H1 (cell line): ENCODE results near the gene NEK2. TPM values are rescaled to one million over a fixed set of nuclear protein-coding genes. Genes with fewer than 3 reads are reported as not detected.

Source experiments
- CTCF ChIA-PET: fragments of 300-600 bp; sonication (Branson Sonifier 250); formaldehyde crosslinking; loops from one replicate; lab custom pipeline; 2021; ENCODE audit not compliant: partially characterized antibody; lab: Charles Lee
- POLR2A ChIA-PET: fragments of 300-600 bp; sonication (Branson Sonifier 250); formaldehyde crosslinking; loops from one replicate; lab custom pipeline; 2021; ENCODE audit warnings: inconsistent platforms; ENCODE audit not compliant: partially characterized antibody; lab: Charles Lee
- DNase-seq, 2 experiments: peaks; one replicate each; pipeline versions ENCODE4 v3.0.0 to v3.0.0-alpha.2; 2010 to 2022; ENCODE audit warnings: low spot score in 2 of 2, low read depth in 1 of 2, mixed read lengths in 1 of 2
- FAIRE-seq: peaks from 2 replicates; lab custom pipeline; 2011; peaks lifted over from hg19 to GRCh38; lab: Jason Lieb, UNC
- H2AFZ ChIP-seq: 2 replicates; pipeline ENCODE4 v1.8.1; 2012; ENCODE audit warnings: low read length, inconsistent platforms
- H2AK5ac ChIP-seq: 2 replicates; pipeline ENCODE4 v1.6.1; 2013; ENCODE audit warnings: low read depth, low read length
- H2BK120ac ChIP-seq: replicated peaks from 2 replicates; pipeline ENCODE3; 2013; ENCODE audit warnings: low read depth, low read length, inconsistent platforms
- H2BK12ac ChIP-seq: 2 replicates; pipeline ENCODE4 v1.6.1; 2013; ENCODE audit warnings: low read depth, low read length
- H2BK15ac ChIP-seq: 2 replicates; pipeline ENCODE4 v1.6.1; 2013; ENCODE audit warnings: low read length
- H2BK20ac ChIP-seq: 2 replicates; pipeline ENCODE4 v1.6.1; 2013; ENCODE audit warnings: low read length
- H2BK5ac ChIP-seq: 2 replicates; pipeline ENCODE4 v1.6.1; 2013; ENCODE audit warnings: low read depth, low read length
- H3K14ac ChIP-seq: 2 replicates; pipeline ENCODE4 v1.6.1; 2013; ENCODE audit warnings: inconsistent platforms; ENCODE audit not compliant: insufficient read length
- H3K18ac ChIP-seq: 2 replicates; pipeline ENCODE4 v1.6.1; 2013; ENCODE audit warnings: low read length; ENCODE audit errors: extremely low read depth
- H3K23ac ChIP-seq: 2 replicates; pipeline ENCODE4 v1.6.1; 2013; ENCODE audit warnings: inconsistent platforms; ENCODE audit not compliant: insufficient read length
- H3K23me2 ChIP-seq: 2 replicates; pipeline ENCODE4 v1.6.1; 2013; ENCODE audit warnings: low read depth, low read length
- H3K27ac ChIP-seq: 2 replicates; pipeline ENCODE4 v1.6.1; 2011; ENCODE audit warnings: low read depth, low read length, inconsistent platforms
- H3K27me3 ChIP-seq, 4 experiments: replicated peaks in 1 of 4; 1 replicate in 1 of 4; 2 replicates in 3 of 4; pipeline versions ENCODE4 v1.6.1 to v1.8.1; 2011 to 2013; ENCODE audit warnings: low read length in 3 of 4, mild to moderate bottlenecking in 3 of 4, inconsistent platforms in 2 of 4, mixed read lengths in 2 of 4, moderate library complexity in 1 of 4; ENCODE audit not compliant: control insufficient read depth in 3 of 4, insufficient read depth in 3 of 4; ENCODE audit errors: extremely low read depth in 1 of 4
- H3K36me3 ChIP-seq, 4 experiments: 2 replicates each; pipeline versions ENCODE4 v1.6.1 to v1.8.1; 2011 to 2013; ENCODE audit warnings: mild to moderate bottlenecking in 4 of 4, low read length in 3 of 4, moderate library complexity in 2 of 4, control low read depth in 1 of 4, inconsistent platforms in 1 of 4; ENCODE audit not compliant: insufficient read depth in 4 of 4, control insufficient read depth in 2 of 4
- H3K4ac ChIP-seq: replicated peaks from 2 replicates; pipeline ENCODE3; 2013; ENCODE audit warnings: low read length, low read depth, mixed read lengths, inconsistent platforms; ENCODE audit not compliant: insufficient read length
- H3K4me1 ChIP-seq, 4 experiments: replicated peaks in 1 of 4; 1 replicate in 1 of 4; 2 replicates in 3 of 4; pipeline versions ENCODE4 v1.6.1 to v1.8.1; 2011 to 2013; ENCODE audit warnings: low read length in 3 of 4, inconsistent platforms in 2 of 4, mixed read lengths in 1 of 4; ENCODE audit not compliant: insufficient read depth in 4 of 4, control insufficient read depth in 3 of 4
- H3K4me2 ChIP-seq, 2 experiments: 2 replicates each; pipeline versions ENCODE4 v1.6.1 to v1.8.1; 2011 to 2013; ENCODE audit warnings: low read depth in 2 of 2, low read length in 2 of 2, control low read depth in 1 of 2, inconsistent platforms in 1 of 2, mild to moderate bottlenecking in 1 of 2; ENCODE audit not compliant: insufficient read depth in 1 of 2
- H3K4me3 ChIP-seq, 4 experiments: fragments of 200-600, 300-600 bp in 1 of 4; sonication (generic), shearing (Covaris generic), sonication (Bioruptor Twin) in 1 of 4; 2 replicates each; pipeline versions ENCODE4 v1.5.1 to v1.8.1; 2011 to 2016; ENCODE audit warnings: low read length in 4 of 4, low read depth in 3 of 4, control low read depth in 2 of 4, inconsistent platforms in 2 of 4, mild to moderate bottlenecking in 2 of 4, mixed read lengths in 1 of 4, moderate library complexity in 1 of 4; ENCODE audit not compliant: insufficient read depth in 2 of 4; ENCODE audit errors: extremely low read depth in 1 of 4
- H3K56ac ChIP-seq: replicated peaks from 2 replicates; pipeline ENCODE3; 2013; ENCODE audit warnings: low read depth, mild to moderate bottlenecking, mixed read lengths, low read length, inconsistent platforms; ENCODE audit not compliant: insufficient read length
- H3K79me1 ChIP-seq: 2 replicates; pipeline ENCODE4 v1.6.1; 2013; ENCODE audit warnings: low read depth, low read length, control low read depth
- H3K79me2 ChIP-seq, 2 experiments: 2 replicates each; pipeline versions ENCODE4 v1.6.1 to v1.8.1; 2012 to 2013; ENCODE audit warnings: low read length in 2 of 2, mild to moderate bottlenecking in 2 of 2, inconsistent platforms in 1 of 2; ENCODE audit not compliant: insufficient read depth in 2 of 2, control insufficient read depth in 1 of 2
- H3K9ac ChIP-seq, 4 experiments: replicated peaks in 1 of 4; 1 replicate in 1 of 4; 2 replicates in 3 of 4; pipeline versions ENCODE4 v1.6.1 to v1.8.1; 2011 to 2013; ENCODE audit warnings: low read depth in 3 of 4, low read length in 3 of 4, control low read depth in 2 of 4, mild to moderate bottlenecking in 2 of 4, moderate library complexity in 2 of 4, inconsistent platforms in 1 of 4; ENCODE audit errors: extremely low read depth in 1 of 4
- H3K9me3 ChIP-seq, 2 experiments: 2 replicates each; pipeline versions ENCODE4 v1.6.1 to v1.8.1; 2012 to 2013; ENCODE audit warnings: mild to moderate bottlenecking in 2 of 2, moderate library complexity in 2 of 2, control low read depth in 1 of 2, inconsistent platforms in 1 of 2, low read depth in 1 of 2, low read length in 1 of 2, mixed read lengths in 1 of 2; ENCODE audit not compliant: insufficient read depth in 2 of 2
- H4K20me1 ChIP-seq, 2 experiments: replicated peaks in 1 of 2; 2 replicates each; pipeline versions ENCODE3 to v1.8.1; 2011 to 2013; ENCODE audit warnings: inconsistent platforms in 2 of 2, low read length in 2 of 2, mild to moderate bottlenecking in 1 of 2; ENCODE audit not compliant: insufficient read depth in 2 of 2, control insufficient read depth in 1 of 2
- H4K5ac ChIP-seq: 2 replicates; pipeline ENCODE4 v1.6.1; 2013; ENCODE audit warnings: low read length, low read depth, mixed read lengths, inconsistent platforms; ENCODE audit not compliant: insufficient read length
- H4K8ac ChIP-seq: 2 replicates; pipeline ENCODE4 v1.8.0; 2013; ENCODE audit warnings: mild to moderate bottlenecking, moderate library complexity, low read length, inconsistent platforms; ENCODE audit not compliant: insufficient read depth; ENCODE audit errors: extremely low read depth
- H4K91ac ChIP-seq: replicated peaks from 2 replicates; pipeline ENCODE3; 2013; ENCODE audit warnings: low read length, mixed read lengths, inconsistent platforms; ENCODE audit not compliant: insufficient read length
- CBX8 ChIP-seq: fragments of 300-800, 300-1000 bp; sonication (generic); IDR thresholded peaks from 2 replicates; pipeline ENCODE4 v1.7.1; 2016; ENCODE audit warnings: low read depth, low read length, borderline replicate concordance
- GABPA ChIP-seq: IDR thresholded peaks from 2 replicates; pipeline ENCODE4 v1.6.1; 2011; ENCODE audit warnings: mild to moderate bottlenecking, low read length, moderate library complexity, borderline replicate concordance; ENCODE audit not compliant: insufficient read depth
- NANOG ChIP-seq: IDR thresholded peaks from 2 replicates; pipeline ENCODE4 v1.6.1; 2011; ENCODE audit warnings: low read length, low read depth, mild to moderate bottlenecking, inconsistent platforms; ENCODE audit not compliant: insufficient read depth, poor library complexity, severe bottlenecking
- ZNF274 ChIP-seq: IDR thresholded peaks from 2 replicates; pipeline ENCODE4 v1.7.0; 2012; ENCODE audit warnings: low read length, borderline replicate concordance; ENCODE audit errors: extremely low read depth
- WGBS, 2 experiments: shearing (Covaris generic) in 1 of 2; methylation state at CpG; one replicate each; pipeline versions ENCODE4 v1.1.6 to v1.1.7; 2013 to 2015; ENCODE audit warnings: low lambda C conversion rate in 2 of 2, mixed read lengths in 2 of 2, inconsistent platforms in 1 of 2, low coverage in 1 of 2, missing lambda C conversion rate in 1 of 2; ENCODE audit not compliant: insufficient replicate concordance in 2 of 2, insufficient coverage in 1 of 2, insufficient read length in 1 of 2; ENCODE audit errors: extremely low coverage in 1 of 2, missing lambda C conversion rate in 1 of 2; 5-methylcytosine and 5-hydroxymethylcytosine counted together
- polyA plus RNA-seq, 7 experiments: library from polyadenylated mRNA; depleted of rRNA in 3 of 7; stranded (reverse) in 5 of 7; unstranded in 2 of 7; fragments of >200 nt in 5 of 7; fragments of 200-250 nt in 2 of 7; gene quantifications; 1 replicate in 5 of 7; 2 replicates in 1 of 7; 4 replicates in 1 of 7; pipeline versions ENCODE4 v1.2.1 to v1.2.3, GENCODE V29; 2011 to 2013; ENCODE audit warnings: missing spikeins in 2 of 7, mixed read lengths in 2 of 7
- total RNA-seq: library from RNA; stranded (reverse); fragmentation: NEBNext Ultra II Directional; extraction: Animal tissue kit (Norgen Biotek cat#: 25700); gene quantifications from 2 replicates; pipeline ENCODE4 v1.2.1, GENCODE V29; 2021

NEK2 gene
- total and polyA plus RNA-seq, 2 of the 8 experiments (the other 6 are each of a cell fraction or from before 2014, with no cell fraction given), result 8.4 to 22.9 TPM

GRCh38 chr1:211620097-211620496 lies 55.3 kb downstream of the NEK2 start:
- H4K5ac ChIP-seq, result no peak overlapping the region
- no peak overlapping the region for H2BK20ac ChIP-seq
- H2BK12ac ChIP-seq, result peak overlapping the region; percentile 75; the same call in 1 of the 2 replicates
- H2AFZ ChIP-seq, result no peak overlapping the region
- H3K4me3 ChIP-seq, result no peak overlapping the region
- ChIA-PET CTCF (interaction anchor here (1.2 to 1.6 kb wide), 3 partner anchors 23 to 109 kb away, joined by 3 to 5 read pairs (median 3); no protein-coding TSS in a partner anchor), POLR2A (no interaction called here)
- no peaks in the 10 kb centered on the region; a peak in 1 of 7 replicates for H3K4me1 ChIP-seq
- H4K20me1 ChIP-seq, result no peaks in the 10 kb centered on the region
- no peak overlapping the region for H3K23ac ChIP-seq
- H3K36me3 ChIP-seq, result no peaks in the 10 kb centered on the region
- TF ChIP-seq NANOG (no peak), ZNF274 (no peak), GABPA (no peak), CBX8 (no peak)
- H2AK5ac ChIP-seq, result peak overlapping the region; percentile 33; the same call in 1 of the 2 replicates
- H3K79me1 ChIP-seq, result no peaks in the 10 kb centered on the region
- no peaks in the 10 kb centered on the region for H3K27me3 ChIP-seq
- no peak for DNase-seq
- H3K27ac ChIP-seq, result no peak overlapping the region
- no peaks in the 10 kb centered on the region for H3K9me3 ChIP-seq
- WGBS, 2 experiments, result 92% methylated on average over 5 of the region's 5 CpGs; no CpG with 5 or more reads in 1 of the 2 experiments
- H2BK120ac ChIP-seq, result no peak overlapping the region
- no peak overlapping the region for H2BK5ac ChIP-seq
- no peaks in the 10 kb centered on the region for H3K79me2 ChIP-seq
- no peak overlapping the region for H3K9ac ChIP-seq
- no peak overlapping the region for H3K56ac ChIP-seq
- peaks cover 4% of the 10 kb centered on the region; the same call in 1 of the 2 replicates for H3K23me2 ChIP-seq
- peak overlapping the region; percentile 27 for H4K91ac ChIP-seq
- no peak overlapping the region for H4K8ac ChIP-seq
- no peak overlapping the region for H3K4me2 ChIP-seq
- H3K4ac ChIP-seq, result no peak overlapping the region
- 0 out of 2 replicates have a peak overlapping the region, but pooled peaks have one; percentile 46 for H2BK15ac ChIP-seq
- no peak overlapping the region for H3K18ac ChIP-seq
- no peak overlapping the region for H3K14ac ChIP-seq
- no peak for FAIRE-seq
